SK-N-SH treated with all-trans-retinoic acid at 6 μM for 48 hours (cell line): ENCODE measurements around the gene SELENOI.
A peak's percentile ranks its signal among the peaks of the same experiment; 100 is the strongest.

Experiments used
- ATAC-seq: fragments of 200-7000 bp; cut with Tn5 transposase; 3 replicates; pipeline ENCODE4 v1.9.1; 2020; ENCODE audit warnings: mild to moderate bottlenecking, moderate library complexity
- BACH2 ChIP-seq: fragments of 250-450 bp; sonication (Bioruptor Pico); IDR thresholded peaks from 2 replicates; pipeline ENCODE4 v1.9.0; 2021; ENCODE audit warnings: mild to moderate bottlenecking, borderline replicate concordance
- CSDC2 ChIP-seq: fragments of 250-450 bp; sonication (Bioruptor Pico); IDR thresholded peaks from 2 replicates; pipeline ENCODE4 v1.5.0; 2020; ENCODE audit warnings: mild to moderate bottlenecking, moderate library complexity
- CSRNP3 ChIP-seq: fragments of 250-450 bp; sonication (Bioruptor Pico); IDR thresholded peaks from 2 replicates; pipeline ENCODE4 v1.5.1; 2021; ENCODE audit warnings: mild to moderate bottlenecking, moderate library complexity
- ESRRG ChIP-seq: fragments of 250-450 bp; sonication (Bioruptor Pico); IDR thresholded peaks from 2 replicates; pipeline ENCODE4 v1.6.1; 2021; ENCODE audit warnings: mild to moderate bottlenecking
- GLIS3 ChIP-seq: fragments of 250-450 bp; sonication (Bioruptor Pico); IDR thresholded peaks from 2 replicates; pipeline ENCODE4 v1.5.0; 2020; ENCODE audit warnings: mild to moderate bottlenecking, moderate library complexity
- ISL1 ChIP-seq: fragments of 250-450 bp; sonication (Bioruptor Pico); IDR thresholded peaks from 2 replicates; pipeline ENCODE4 v2.1.2; 2022; ENCODE audit warnings: mild to moderate bottlenecking, moderate library complexity
- OSR1 ChIP-seq: fragments of 250-450 bp; sonication (Bioruptor Pico); IDR thresholded peaks from 2 replicates; pipeline ENCODE4 v1.8.0; 2022; ENCODE audit warnings: moderate library complexity, mild to moderate bottlenecking, inconsistent platforms
- PATZ1 ChIP-seq: fragments of 250-450 bp; sonication (Bioruptor Pico); IDR thresholded peaks from 2 replicates; pipeline ENCODE4 v1.8.0; 2020; ENCODE audit warnings: mild to moderate bottlenecking, moderate library complexity, borderline replicate concordance
- POU6F1 ChIP-seq: fragments of 250-450 bp; sonication (Bioruptor Pico); IDR thresholded peaks from 2 replicates; pipeline ENCODE4 v1.8.0; 2021; ENCODE audit warnings: low read depth, mild to moderate bottlenecking, moderate library complexity, borderline replicate concordance
- PPARA ChIP-seq: fragments of 250-450 bp; sonication (Bioruptor Pico); IDR thresholded peaks from 2 replicates; pipeline ENCODE4 v1.5.0; 2020; ENCODE audit warnings: mild to moderate bottlenecking, borderline replicate concordance
- SNAI2 ChIP-seq: fragments of 250-450 bp; sonication (Bioruptor Pico); IDR thresholded peaks from 2 replicates; pipeline ENCODE4 v1.5.0; 2020; ENCODE audit warnings: mild to moderate bottlenecking, moderate library complexity
- TCF4 ChIP-seq: fragments of 250-450 bp; sonication (Bioruptor Pico); IDR thresholded peaks from 2 replicates; pipeline ENCODE4 v1.8.0; 2021; ENCODE audit warnings: mild to moderate bottlenecking, moderate library complexity, borderline replicate concordance
- TSHZ2 ChIP-seq: fragments of 250-450 bp; sonication (Bioruptor Pico); IDR thresholded peaks from 2 replicates; pipeline ENCODE4 v1.5.0; 2020; ENCODE audit warnings: mild to moderate bottlenecking, moderate library complexity
- ZC3H10 ChIP-seq: fragments of 250-450 bp; sonication (Bioruptor Pico); IDR thresholded peaks from 2 replicates; pipeline ENCODE4 v1.5.1; 2021; ENCODE audit warnings: mild to moderate bottlenecking, moderate library complexity
- ZFP3 ChIP-seq: fragments of 250-450 bp; sonication (Bioruptor Pico); IDR thresholded peaks from 2 replicates; pipeline ENCODE4 v1.5.0; 2020; ENCODE audit warnings: mild to moderate bottlenecking, moderate library complexity
- ZNF70 ChIP-seq: fragments of 450-650 bp; formaldehyde crosslinking; IDR thresholded peaks from 2 replicates; pipeline ENCODE4 v1.5.0; 2020; ENCODE audit warnings: mild to moderate bottlenecking, moderate library complexity
- ZNF8 ChIP-seq: fragments of 450-650 bp; formaldehyde crosslinking; IDR thresholded peaks from 2 replicates; pipeline ENCODE4 v1.5.0; 2020; ENCODE audit warnings: mild to moderate bottlenecking, moderate library complexity

Gene SELENOI

GRCh38 chr2:26345545-26346453, at the start of gene SELENOI:
Gene SELENOI (plus strand): TSS chr2:26346143. CDS start chr2:26346233, 90 bp downstream.
- ATAC-seq, result peak; percentile 95
- TF ChIP-seq CSDC2 (CRISPR knock-in tag), result no peak
- no peak for TF ChIP-seq ZNF8 (CRISPR knock-in tag)
- no peak; the same call in 1 of the 2 replicates for TF ChIP-seq TSHZ2
- 0 out of 2 replicates have a peak, but pooled peaks have one; percentile 22 for TF ChIP-seq ESRRG (CRISPR knock-in tag)
- no peak for TF ChIP-seq PPARA (CRISPR knock-in tag)
- TF ChIP-seq PATZ1 (CRISPR knock-in tag), result 0 out of 2 replicates have a peak, but pooled peaks have one; percentile 25
- no peak for TF ChIP-seq ZC3H10 (CRISPR knock-in tag)
- TF ChIP-seq POU6F1, result no peak
- TF ChIP-seq SNAI2 (CRISPR knock-in tag), result peak; percentile 34; the same call in 1 of the 2 replicates
- no peak; the same call in 1 of the 2 replicates for TF ChIP-seq ZFP3 (CRISPR knock-in tag)

- ATAC-seq, result no peak
- TF ChIP-seq ZNF70 (CRISPR knock-in tag) (no peak), ISL1 (CRISPR knock-in tag) (no peak), ESRRG (CRISPR knock-in tag) (no peak), GLIS3 (CRISPR knock-in tag) (no peak), CSRNP3 (CRISPR knock-in tag) (no peak), ZFP3 (CRISPR knock-in tag) (no peak), ZNF8 (CRISPR knock-in tag) (no peak), TCF4 (no peak)
Observed at GRCh38 chr2:26297061-26297460, 48.9 kb upstream of the SELENOI start.

- no peak for ATAC-seq
Observed at GRCh38 chr2:26298286-26298637, 47.7 kb upstream of the SELENOI start.

More at GRCh38 chr2:26298286-26298637, 47.7 kb upstream of the SELENOI start:
- TF ChIP-seq ZNF70 (CRISPR knock-in tag), result no peak
- TF ChIP-seq CSRNP3 (CRISPR knock-in tag), result no peak
- no peak for TF ChIP-seq ZNF8 (CRISPR knock-in tag)
- TF ChIP-seq OSR1 (CRISPR knock-in tag), result no peak
- TF ChIP-seq BACH2 (CRISPR knock-in tag), result no peak
- TF ChIP-seq GLIS3 (CRISPR knock-in tag), result no peak
- TF ChIP-seq, all 23 proteins: peak for 0
